ENCODE data around the gene CORO2A. TPM values are rescaled to one million over a fixed set of nuclear protein-coding genes. Genes with fewer than 3 reads are reported as not detected.

Gene CORO2A
- total RNA-seq, 2 donors from 2014 or later, result 0.66 to 1.3 TPM

GRCh38 chr9:98226957-98227356 is 34.5 kb upstream of the CORO2A start:
- H3K36me3 ChIP-seq (replicated peaks in 1 of 2; ENCODE audit: insufficient read depth in 1 of 2, low read depth in 2 of 2), result no peaks in the 10 kb centered on the region
- peaks cover 13% of the 10 kb centered on the region for H3K4me1 ChIP-seq
- DNase-seq (peak in 1 of 4 donors; percentile 18), ATAC-seq (no peak)
- H3K4me3 ChIP-seq, result no peak overlapping the region
- intact Hi-C loops (cut with DNase I), result no loop called here
- no peaks in the 10 kb centered on the region for H3K27me3 ChIP-seq
- TF ChIP-seq POLR2A (IDR thresholded peaks at IDR 0.05), result no peak
- no peak for TF ChIP-seq CTCF (IDR thresholded peaks at IDR 0.05)
- no peaks in the 10 kb centered on the region for H3K9me3 ChIP-seq
- no peak overlapping the region for H3K27ac ChIP-seq
- 93 to 94% methylated on average over 4 of the region's 4 CpGs for WGBS, 2 donors

- no peaks in the 10 kb centered on the region for H3K36me3 ChIP-seq (replicated peaks in 1 of 2; ENCODE audit: insufficient read depth in 1 of 2, low read depth in 2 of 2)
- DNase-seq, result no peak
Measured at GRCh38 chr9:98226516-98226915, 34.1 kb upstream of the CORO2A start.

GRCh38 chr9:98225015-98225442 is 32.6 kb upstream of the CORO2A start:
- DNase-seq (no peak), ATAC-seq (no peak)

More at GRCh38 chr9:98226516-98226915, 34.1 kb upstream of the CORO2A start:
- intact Hi-C loops (cut with DNase I), result no loop called here
- Histone ChIP-seq H3K4me3 (no peak overlapping the region), H3K27me3 (no peaks in the 10 kb centered on the region), H3K27ac (no peak overlapping the region), H3K4me1 (peaks cover 13% of the 10 kb centered on the region), H3K9me3 (no peaks in the 10 kb centered on the region)
- no peak for ATAC-seq
- TF ChIP-seq POLR2A (IDR thresholded peaks at IDR 0.05), result no peak
- TF ChIP-seq CTCF (IDR thresholded peaks at IDR 0.05), result no peak
- 4 to 21% methylated on average over 1 of the region's 1 CpG for WGBS, 2 donors

GRCh38 chr9:98222885-98223691 is 30.7 kb upstream of the CORO2A start:
- WGBS, 2 donors, result 61 to 64% methylated on average over 5 of the region's 5 CpGs
- ATAC-seq (peak; percentile 40), DNase-seq (peak in 1 of 4 donors; percentile 27)
- Histone ChIP-seq H3K9me3 (no peaks in the 10 kb centered on the region), H3K27ac (no peak overlapping the region), H3K36me3 (replicated peaks in 1 of 2; ENCODE audit: insufficient read depth in 1 of 2, low read depth in 2 of 2) (no peaks in the 10 kb centered on the region), H3K27me3 (no peaks in the 10 kb centered on the region), H3K4me1 (peaks cover 7% of the 10 kb centered on the region), H3K4me3 (no peak overlapping the region)
- intact Hi-C loops (cut with DNase I), result no loop called here
- TF ChIP-seq POLR2A (IDR thresholded peaks at IDR 0.05) (no peak), CTCF (IDR thresholded peaks at IDR 0.05) (no peak)

More at GRCh38 chr9:98225015-98225442, 32.6 kb upstream of the CORO2A start:
- Histone ChIP-seq H3K4me3 (no peak overlapping the region), H3K9me3 (no peaks in the 10 kb centered on the region), H3K27me3 (no peaks in the 10 kb centered on the region), H3K27ac (no peak overlapping the region), H3K4me1 (peaks cover 13% of the 10 kb centered on the region), H3K36me3 (replicated peaks in 1 of 2; ENCODE audit: insufficient read depth in 1 of 2, low read depth in 2 of 2) (no peaks in the 10 kb centered on the region)
- intact Hi-C loops (cut with DNase I), result no loop called here
- TF ChIP-seq POLR2A (IDR thresholded peaks at IDR 0.05), result no peak
- 82 to 84% methylated on average over 6 of the region's 6 CpGs for WGBS, 2 donors

GRCh38 chr9:98220911-98221310 is 28.5 kb upstream of the CORO2A start:
- Histone ChIP-seq H3K27ac (no peak overlapping the region), H3K4me1 (no peaks in the 10 kb centered on the region), H3K9me3 (no peaks in the 10 kb centered on the region), H3K36me3 (replicated peaks in 1 of 2; ENCODE audit: insufficient read depth in 1 of 2, low read depth in 2 of 2) (no peaks in the 10 kb centered on the region), H3K27me3 (no peaks in the 10 kb centered on the region), H3K4me3 (no peak overlapping the region)
- WGBS, 2 donors, result 95 to 97% methylated on average over 20 of the region's 21 CpGs
- intact Hi-C loops (cut with DNase I), result no loop called here
- no peak for ATAC-seq
- TF ChIP-seq POLR2A (IDR thresholded peaks at IDR 0.05), result no peak
- no peak for TF ChIP-seq CTCF (IDR thresholded peaks at IDR 0.05)
- no peak for DNase-seq

Data from body of pancreas (tissue), 4 donors.